Fibroblast of upper back skin (primary cell): ENCODE measurements around the gene HERC5.

Experiments
- DNase-seq: peaks from one replicate; pipeline ENCODE4 v3.0.0-alpha.2; 2013

HERC5 gene

GRCh38 chr4:88524171-88524570 lies 67.3 kb downstream of the HERC5 start:
- DNase-seq, result no peak

- peak; percentile 27 for DNase-seq
Measured at GRCh38 chr4:88526221-88526815, 69.4 kb downstream of the HERC5 start.

GRCh38 chr4:88527787-88528186 lies 70.9 kb downstream of the HERC5 start:
- no peak for DNase-seq

DNA sequence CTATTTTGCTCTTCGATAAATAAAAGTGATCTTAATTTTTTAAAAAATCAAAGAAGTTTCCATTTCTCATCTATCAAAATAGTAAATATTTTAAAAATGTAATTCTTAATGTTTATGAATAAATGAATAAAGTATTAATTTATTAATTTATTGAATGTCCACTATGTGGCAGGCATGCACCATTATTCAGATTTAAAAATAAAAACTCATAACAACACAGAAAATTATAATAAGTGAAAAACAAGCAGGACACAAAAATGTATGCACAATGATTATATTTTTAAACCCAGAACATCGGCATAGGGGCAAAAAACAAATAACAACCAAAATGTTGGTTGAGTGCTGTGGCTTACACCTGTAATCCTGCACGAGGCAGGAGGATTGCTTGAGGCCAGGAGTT lies 71.9 kb downstream of the HERC5 start:
- no peak for DNase-seq

GRCh38 chr4:88531549-88531948 lies 74.6 kb downstream of the HERC5 start:
- DNase-seq, result no peak

GRCh38 chr4:88533088-88533790 lies 76.3 kb downstream of the HERC5 start:
- peak; percentile 79 for DNase-seq

- DNase-seq, result peak; percentile 93
Measured at GRCh38 chr4:88533937-88534750, 77.2 kb downstream of the HERC5 start.

GRCh38 chr4:88535090-88535755 lies 78.3 kb downstream of the HERC5 start:
- DNase-seq, result no peak

DNA sequence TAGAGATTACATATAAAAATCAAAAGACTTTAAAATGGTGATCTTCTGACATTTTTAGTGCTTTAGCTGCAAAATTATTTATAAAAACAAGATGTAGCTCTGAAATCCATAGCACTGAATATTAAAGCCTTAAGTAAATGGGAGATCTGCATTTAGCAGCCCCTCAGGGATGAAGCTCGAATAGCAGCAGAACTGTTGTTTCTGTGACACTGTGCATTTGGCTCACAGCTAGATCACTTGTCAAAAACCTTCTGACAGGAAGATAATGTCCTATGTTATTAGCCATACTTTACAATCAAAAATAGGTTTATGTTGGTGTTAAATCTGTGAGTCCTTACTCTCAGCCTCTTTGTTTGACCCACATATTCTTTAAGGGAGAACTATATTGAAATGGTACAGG lies 80.8 kb downstream of the HERC5 start:
- DNase-seq, result no peak

- peak; percentile 57 for DNase-seq
Measured at GRCh38 chr4:88539322-88540068, 82.6 kb downstream of the HERC5 start.

DNA sequence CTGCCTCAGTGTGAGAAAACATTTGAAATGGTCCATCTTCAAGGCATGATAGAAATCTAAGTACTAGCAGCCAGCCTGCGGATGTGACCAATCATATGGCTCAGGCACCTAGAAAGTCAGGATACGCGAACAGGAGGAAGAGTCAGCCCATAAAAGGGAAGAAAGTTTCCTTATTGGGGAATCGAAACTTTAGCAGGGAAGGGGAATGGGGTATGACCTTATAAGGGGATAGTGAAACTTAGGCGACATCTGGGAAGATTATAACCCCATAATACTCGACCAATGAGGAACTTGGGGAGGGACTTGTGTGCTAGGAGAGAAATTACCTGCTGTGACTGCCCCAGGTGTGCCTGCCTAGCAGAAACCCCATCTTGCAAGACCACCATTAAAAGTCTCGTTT lies 92.9 kb downstream of the HERC5 start:
- no peak for DNase-seq
